ENCODE data around the gene NRDC. TPM values are rescaled to one million over a fixed set of nuclear protein-coding genes. Genes with fewer than 3 reads are reported as not detected.
"Not testable (repeated sequence)": the region's sequence is repeated elsewhere in the genome, so short reads cannot be mapped to it uniquely, and the experiment has no call there.

Gene NRDC
- total and polyA plus RNA-seq, 5 donors = 90.3 to 153 (median 136) TPM

- no peak for ATAC-seq
- intact Hi-C loops (cut with DNase I) = no loop called here
- 71% methylated on average over 2 of the region's 2 CpGs for WGBS
- Histone ChIP-seq H3K27ac (ENCODE audit: low read length) (no peak overlapping the region), H3K4me1 (ENCODE audit: control insufficient read depth, insufficient read depth, low read length) (no peaks in the 10 kb centered on the region), H3K4me3 (ENCODE audit: low read length) (no peak overlapping the region), H3K27me3 (ENCODE audit: control insufficient read depth, insufficient read depth) (no peaks in the 10 kb centered on the region), H3K9me3 (ENCODE audit: control insufficient read depth, low read length) (no peaks in the 10 kb centered on the region)
- DNase-seq = no peak
Observed at GRCh38 chr1:51840182-51840581, 38.3 kb downstream of the NRDC start.

- intact Hi-C loops (cut with DNase I) = no loop called here
- Histone ChIP-seq H3K4me3 (ENCODE audit: low read length) (no peak overlapping the region), H3K4me1 (ENCODE audit: control insufficient read depth, insufficient read depth, low read length) (no peaks in the 10 kb centered on the region), H3K9me3 (ENCODE audit: control insufficient read depth, low read length) (no peaks in the 10 kb centered on the region), H3K27me3 (ENCODE audit: control insufficient read depth, insufficient read depth) (no peaks in the 10 kb centered on the region), H3K27ac (ENCODE audit: low read length) (no peak overlapping the region)
- ATAC-seq (no peak), DNase-seq (no peak)
- 93% methylated on average over 1 of the region's 1 CpG for WGBS
Observed at GRCh38 chr1:51839094-51839493, 39.4 kb downstream of the NRDC start.

DNA sequence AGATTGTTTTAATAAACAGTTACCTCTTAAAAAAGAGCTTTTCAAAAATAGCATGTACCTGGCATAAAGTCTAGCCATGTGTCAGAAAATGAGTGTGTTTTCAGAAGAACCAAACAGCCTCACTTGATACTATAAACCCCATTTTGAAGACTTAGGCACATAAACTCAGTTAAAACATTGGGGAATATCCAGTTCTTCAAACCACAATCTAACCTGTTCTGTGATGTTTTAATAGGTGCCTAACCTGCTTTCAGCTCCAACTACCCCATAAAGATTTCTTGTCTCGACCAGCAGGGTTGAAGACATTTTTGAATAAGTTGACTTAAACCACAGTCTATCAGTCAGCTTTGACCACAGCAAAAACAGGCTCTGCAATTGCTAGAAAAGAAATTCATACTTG, 41.3 kb downstream of the NRDC start:
- no peaks in the 10 kb centered on the region for H3K9me3 ChIP-seq (ENCODE audit: control insufficient read depth, low read length)
- WGBS = 97% methylated on average over 1 of the region's 1 CpG
- H3K4me3 ChIP-seq (ENCODE audit: low read length) = no peak overlapping the region
- no peak overlapping the region for H3K27ac ChIP-seq (ENCODE audit: low read length)
- no peak for ATAC-seq
- intact Hi-C loops (cut with DNase I) = no loop called here
- H3K27me3 ChIP-seq (ENCODE audit: control insufficient read depth, insufficient read depth) = no peaks in the 10 kb centered on the region
- no peak for DNase-seq
- no peaks in the 10 kb centered on the region for H3K4me1 ChIP-seq (ENCODE audit: control insufficient read depth, insufficient read depth, low read length)

GRCh38 chr1:51833700-51834099, 44.8 kb downstream of the NRDC start:
- no peak for ATAC-seq

GRCh38 chr1:51829058-51829457, 49.5 kb downstream of the NRDC start:
- no peaks in the 10 kb centered on the region for H3K9me3 ChIP-seq (ENCODE audit: control insufficient read depth, low read length)
- intact Hi-C loops (cut with DNase I) = no loop called here
- ATAC-seq = no peak
- no peaks in the 10 kb centered on the region for H3K27me3 ChIP-seq (ENCODE audit: control insufficient read depth, insufficient read depth)
- H3K27ac ChIP-seq (ENCODE audit: low read length) = no peak overlapping the region
- no peak for DNase-seq
- over 99% methylated on average over 2 of the region's 2 CpGs for WGBS
- no peak overlapping the region for H3K4me3 ChIP-seq (ENCODE audit: low read length)
- no peaks in the 10 kb centered on the region for H3K4me1 ChIP-seq (ENCODE audit: control insufficient read depth, insufficient read depth, low read length)

More at GRCh38 chr1:51833700-51834099, 44.8 kb downstream of the NRDC start:
- Histone ChIP-seq H3K4me1 (ENCODE audit: control insufficient read depth, insufficient read depth, low read length) (no peaks in the 10 kb centered on the region), H3K9me3 (ENCODE audit: control insufficient read depth, low read length) (no peaks in the 10 kb centered on the region), H3K4me3 (ENCODE audit: low read length) (no peak overlapping the region), H3K27me3 (ENCODE audit: control insufficient read depth, insufficient read depth) (no peaks in the 10 kb centered on the region), H3K27ac (ENCODE audit: low read length) (no peak overlapping the region)
- intact Hi-C loops (cut with DNase I) = no loop called here
- no peak for DNase-seq
- 98% methylated on average over 2 of the region's 2 CpGs for WGBS

- Histone ChIP-seq H3K27me3 (ENCODE audit: control insufficient read depth, insufficient read depth) (no peaks in the 10 kb centered on the region), H3K4me3 (ENCODE audit: low read length) (no peak overlapping the region), H3K27ac (ENCODE audit: low read length) (no peak overlapping the region), H3K9me3 (ENCODE audit: control insufficient read depth, low read length) (no peaks in the 10 kb centered on the region), H3K4me1 (ENCODE audit: control insufficient read depth, insufficient read depth, low read length) (no peaks in the 10 kb centered on the region)
- 93% methylated on average over 1 of the region's 1 CpG for WGBS
- DNase-seq = no peak
- ATAC-seq = no peak
- intact Hi-C loops (cut with DNase I) = no loop called here
Observed at GRCh38 chr1:51819810-51820209, 58.7 kb downstream of the NRDC start.

DNA sequence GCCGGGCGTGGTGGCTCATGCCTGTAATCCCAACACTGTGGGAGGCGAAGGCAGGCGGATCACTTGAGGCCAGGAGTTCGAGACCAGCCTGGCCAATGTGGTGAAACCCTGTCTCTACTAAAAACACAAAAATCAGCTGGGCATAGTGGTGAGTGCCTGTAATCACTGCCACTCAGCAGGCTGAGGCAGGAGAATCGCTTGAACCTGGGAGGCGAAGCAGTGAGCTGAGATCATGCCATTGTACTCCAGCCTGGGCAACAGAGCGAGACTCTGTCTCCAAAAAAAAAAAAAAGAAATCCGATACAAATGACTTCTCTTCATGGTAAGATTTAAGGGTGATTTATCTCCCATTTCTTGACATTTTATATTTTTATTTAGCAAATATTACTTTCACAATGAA, 59.5 kb downstream of the NRDC start:
- intact Hi-C loops (cut with DNase I); ATAC-seq; H3K27ac ChIP-seq (ENCODE audit: low read length); DNase-seq; H3K27me3 ChIP-seq (ENCODE audit: control insufficient read depth, insufficient read depth); H3K4me1 ChIP-seq (ENCODE audit: control insufficient read depth, insufficient read depth, low read length); H3K9me3 ChIP-seq (ENCODE audit: control insufficient read depth, low read length); H3K4me3 ChIP-seq (ENCODE audit: low read length): not testable (repeated sequence)
- WGBS = 97% methylated on average over 9 of the region's 9 CpGs

DNA sequence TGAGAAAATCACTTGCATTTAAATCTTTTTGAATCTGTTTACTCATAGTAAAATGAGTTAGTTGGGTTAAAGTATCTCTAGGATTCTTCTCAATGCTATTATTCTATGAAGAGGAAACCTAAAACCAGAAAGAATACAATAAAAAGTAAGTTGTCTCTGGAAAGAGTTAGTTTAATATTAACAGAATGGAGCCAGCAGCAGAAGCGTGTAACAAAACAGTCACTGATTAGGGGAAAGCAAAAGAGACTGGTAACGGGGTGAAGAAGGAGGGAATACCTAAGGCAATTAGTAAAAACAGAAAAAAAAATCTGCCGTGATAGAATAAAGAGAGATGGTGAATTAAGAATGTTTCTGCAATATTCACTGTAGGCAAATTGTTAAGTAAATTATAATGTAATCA, 60.0 kb downstream of the NRDC start:
- ATAC-seq (no peak), DNase-seq (no peak)
- Histone ChIP-seq H3K9me3 (ENCODE audit: control insufficient read depth, low read length) (no peaks in the 10 kb centered on the region), H3K4me3 (ENCODE audit: low read length) (no peak overlapping the region), H3K4me1 (ENCODE audit: control insufficient read depth, insufficient read depth, low read length) (no peaks in the 10 kb centered on the region), H3K27ac (ENCODE audit: low read length) (no peak overlapping the region), H3K27me3 (ENCODE audit: control insufficient read depth, insufficient read depth) (no peaks in the 10 kb centered on the region)
- WGBS = 90% methylated on average over 3 of the region's 3 CpGs
- intact Hi-C loops (cut with DNase I) = no loop called here

- ATAC-seq = no peak
- 93% methylated on average over 1 of the region's 1 CpG for WGBS
- intact Hi-C loops (cut with DNase I) = no loop called here
Observed at GRCh38 chr1:51814513-51814912, 64.0 kb downstream of the NRDC start.

GRCh38 chr1:51799372-51799771, 79.2 kb downstream of the NRDC start:
- no peak overlapping the region for H3K27ac ChIP-seq (ENCODE audit: low read length)
- H3K4me3 ChIP-seq (ENCODE audit: low read length) = no peak overlapping the region
- intact Hi-C loops (cut with DNase I) = no loop called here
- H3K27me3 ChIP-seq (ENCODE audit: control insufficient read depth, insufficient read depth) = no peaks in the 10 kb centered on the region
- DNase-seq (no peak), ATAC-seq (peak; percentile 42 to 67)
- H3K4me1 ChIP-seq (ENCODE audit: control insufficient read depth, insufficient read depth, low read length) = no peaks in the 10 kb centered on the region
- 82% methylated on average over 2 of the region's 2 CpGs for WGBS
- no peaks in the 10 kb centered on the region for H3K9me3 ChIP-seq (ENCODE audit: control insufficient read depth, low read length)

More at GRCh38 chr1:51814513-51814912, 64.0 kb downstream of the NRDC start:
- Histone ChIP-seq H3K4me3 (ENCODE audit: low read length) (no peak overlapping the region), H3K27me3 (ENCODE audit: control insufficient read depth, insufficient read depth) (no peaks in the 10 kb centered on the region), H3K4me1 (ENCODE audit: control insufficient read depth, insufficient read depth, low read length) (no peaks in the 10 kb centered on the region), H3K27ac (ENCODE audit: low read length) (no peak overlapping the region), H3K9me3 (ENCODE audit: control insufficient read depth, low read length) (no peaks in the 10 kb centered on the region)
- no peak for DNase-seq

DNA sequence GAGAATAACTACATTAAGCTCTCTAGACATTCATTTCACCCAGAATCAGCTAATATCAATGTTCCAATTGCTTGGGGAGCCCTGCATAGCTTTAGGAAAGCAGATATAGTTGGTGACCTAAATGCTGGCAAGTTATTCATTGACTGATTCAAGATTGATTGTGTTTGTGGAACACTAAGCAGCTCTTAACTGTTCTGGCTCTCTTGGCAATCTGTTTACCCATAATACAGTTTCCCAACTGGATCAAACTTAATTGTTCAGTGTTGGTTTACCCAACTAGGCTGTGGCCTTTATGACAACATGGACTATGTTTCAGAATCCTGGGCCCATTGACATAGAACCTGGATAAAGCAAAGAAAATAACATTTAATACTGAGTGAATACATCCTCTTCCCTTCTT, 83.7 kb downstream of the NRDC start:
- DNase-seq (no peak), ATAC-seq (no peak)
- intact Hi-C loops (cut with DNase I) = no loop called here
- Histone ChIP-seq H3K4me3 (ENCODE audit: low read length) (no peak overlapping the region), H3K27ac (ENCODE audit: low read length) (no peak overlapping the region), H3K4me1 (ENCODE audit: control insufficient read depth, insufficient read depth, low read length) (no peaks in the 10 kb centered on the region), H3K9me3 (ENCODE audit: control insufficient read depth, low read length) (no peaks in the 10 kb centered on the region), H3K27me3 (ENCODE audit: control insufficient read depth, insufficient read depth) (no peaks in the 10 kb centered on the region)

GRCh38 chr1:51794260-51794659, 84.3 kb downstream of the NRDC start:
- 96% methylated on average over 2 of the region's 2 CpGs for WGBS
- intact Hi-C loops (cut with DNase I) = no loop called here
- no peak overlapping the region for H3K4me3 ChIP-seq (ENCODE audit: low read length)
- H3K27me3 ChIP-seq (ENCODE audit: control insufficient read depth, insufficient read depth) = no peaks in the 10 kb centered on the region
- no peak overlapping the region for H3K27ac ChIP-seq (ENCODE audit: low read length)
- no peak for DNase-seq
- no peak for ATAC-seq
- no peaks in the 10 kb centered on the region for H3K4me1 ChIP-seq (ENCODE audit: control insufficient read depth, insufficient read depth, low read length)
- H3K9me3 ChIP-seq (ENCODE audit: control insufficient read depth, low read length) = no peaks in the 10 kb centered on the region

All from right cardiac atrium (tissue), 5 donors.